Fibroblast of gingiva (primary cell): ENCODE measurements around the gene ZP1.
"Not testable (repeated sequence)": the region's sequence is repeated elsewhere in the genome, so short reads cannot be mapped to it uniquely, and the experiment has no call there.

Experiments
- DNase-seq: peaks from one replicate; pipeline ENCODE4 v3.0.0-alpha.2; 2011; ENCODE audit warnings: low read depth

ZP1 gene

GRCh38 chr11:60866911-60867870 lies at the start of gene ZP1:
Gene ZP1, plus strand, starts transcription at chr11:60867542. Its CDS starts 20 bp downstream, at chr11:60867562.
- no peak for DNase-seq

- no peak for DNase-seq
Measured at GRCh38 chr11:60818057-60818456, 49.3 kb upstream of the ZP1 start.

- DNase-seq = no peak
Measured at GRCh38 chr11:60821827-60822599, 45.3 kb upstream of the ZP1 start.

GRCh38 chr11:60823745-60824306 lies 43.5 kb upstream of the ZP1 start:
- DNase-seq = not testable (repeated sequence)

- DNase-seq = no peak
Measured at GRCh38 chr11:60825118-60825517, 42.2 kb upstream of the ZP1 start.

GRCh38 chr11:60825790-60826189 lies 41.6 kb upstream of the ZP1 start:
- no peak for DNase-seq

GRCh38 chr11:60830478-60831142 lies 36.7 kb upstream of the ZP1 start:
- DNase-seq = no peak

- DNase-seq = peak; percentile 64
Measured at GRCh38 chr11:60831143-60831500, 36.2 kb upstream of the ZP1 start.

- DNase-seq = peak; percentile 24
Measured at GRCh38 chr11:60831501-60832079, 35.8 kb upstream of the ZP1 start.

- no peak for DNase-seq
Measured at GRCh38 chr11:60834742-60835533, 32.4 kb upstream of the ZP1 start.

- no peak for DNase-seq
Measured at GRCh38 chr11:60835534-60835846, 31.9 kb upstream of the ZP1 start.

- no peak for DNase-seq
Measured at GRCh38 chr11:60836866-60837515, 30.4 kb upstream of the ZP1 start.

- no peak for DNase-seq
Measured at GRCh38 chr11:60838132-60838531, 29.2 kb upstream of the ZP1 start.

GRCh38 chr11:60840470-60841430 lies 26.6 kb upstream of the ZP1 start:
- peak; percentile 92 for DNase-seq

GRCh38 chr11:60841797-60842667 lies 25.3 kb upstream of the ZP1 start, which contains the start of gene CCDC86:
Gene CCDC86, plus strand, starts transcription at chr11:60842113. Its CDS starts 12 bp downstream, at chr11:60842125.
- peak; percentile 95 for DNase-seq

GRCh38 chr11:60842668-60843600 lies 24.4 kb upstream of the ZP1 start:
- DNase-seq = no peak
